Right ventricle myocardium inferior (tissue), 1 donor: Measurements from ENCODE around the gene HPS1. TPM values are rescaled to one million over a fixed set of nuclear protein-coding genes. Genes with fewer than 3 reads are reported as not detected.
A peak's percentile ranks its signal among the peaks of the same experiment; 100 is the strongest.
"Not testable (repeated sequence)": the region's sequence is repeated elsewhere in the genome, so short reads cannot be mapped to it uniquely, and the experiment has no call there.

Source experiments
- ATAC-seq: fragments of 200-7000 bp; cut with Tn5 transposase; one replicate; pipeline ENCODE4 v1.9.1; 2020; ENCODE audit warnings: mild to moderate bottlenecking, moderate library complexity
- DNase-seq: peaks from one replicate; pipeline ENCODE4 v3.0.0; 2021; ENCODE audit errors: missing footprints
- intact Hi-C: fragments of 100-400 bp; cut with DNase I; formaldehyde crosslinking; loops from one replicate; pipeline ENCODE4 v1.11.0; 2022
- total RNA-seq: library from RNA; stranded (reverse); fragmentation: NEBNext Ultra II Directional; extraction: Animal tissue kit (Norgen Biotek cat#: 25700); gene quantifications from one replicate; pipeline ENCODE4 v1.2.1, GENCODE V29; 2021
- donor health status: DM: no; HTN: yes; CAD: no; lungs with severe emphysema.

HPS1 gene
- total RNA-seq, 1 donor from 2014 or later = 27.9 TPM

GRCh38 chr10:98403812-98404504 is 42.8 kb downstream of the HPS1 start:
- ATAC-seq (no peak), DNase-seq (no peak)
- intact Hi-C loops = no loop called here

- ATAC-seq (no peak), DNase-seq (no peak)
- intact Hi-C loops = no loop called here
Measured at GRCh38 chr10:98402931-98403718, 43.6 kb downstream of the HPS1 start.

DNA sequence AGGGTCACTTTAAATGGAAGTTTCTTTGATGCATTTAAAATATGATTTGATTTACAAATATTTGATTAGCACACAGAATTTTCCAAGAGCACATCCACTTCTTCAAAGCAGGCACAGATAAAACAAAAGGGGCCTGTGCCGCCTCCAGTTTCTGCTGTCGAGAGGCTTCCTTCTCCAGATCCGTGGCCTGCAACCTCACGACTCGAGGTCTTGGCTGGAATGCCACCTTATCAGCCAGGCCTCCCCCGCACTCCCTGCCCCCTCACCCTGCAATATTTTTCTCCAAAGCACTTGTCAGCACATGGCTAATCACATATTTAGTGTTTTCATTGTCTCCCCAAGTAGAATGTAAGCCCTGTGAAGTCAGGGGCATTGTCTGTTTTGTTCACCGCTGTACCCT is 44.3 kb downstream of the HPS1 start:
- intact Hi-C loops = no loop called here
- no peak for DNase-seq
- ATAC-seq = no peak

- ATAC-seq = no peak
- DNase-seq = no peak
Measured at GRCh38 chr10:98400482-98400881, 46.3 kb downstream of the HPS1 start.

GRCh38 chr10:98399784-98400183 is 47.0 kb downstream of the HPS1 start:
- DNase-seq = no peak
- intact Hi-C loops = no loop called here
- ATAC-seq = no peak

More at GRCh38 chr10:98400482-98400881, 46.3 kb downstream of the HPS1 start:
- intact Hi-C loops = no loop called here

GRCh38 chr10:98397089-98397600 is 49.6 kb downstream of the HPS1 start:
- ATAC-seq (no peak), DNase-seq (no peak)
- intact Hi-C loops = no loop called here

DNA sequence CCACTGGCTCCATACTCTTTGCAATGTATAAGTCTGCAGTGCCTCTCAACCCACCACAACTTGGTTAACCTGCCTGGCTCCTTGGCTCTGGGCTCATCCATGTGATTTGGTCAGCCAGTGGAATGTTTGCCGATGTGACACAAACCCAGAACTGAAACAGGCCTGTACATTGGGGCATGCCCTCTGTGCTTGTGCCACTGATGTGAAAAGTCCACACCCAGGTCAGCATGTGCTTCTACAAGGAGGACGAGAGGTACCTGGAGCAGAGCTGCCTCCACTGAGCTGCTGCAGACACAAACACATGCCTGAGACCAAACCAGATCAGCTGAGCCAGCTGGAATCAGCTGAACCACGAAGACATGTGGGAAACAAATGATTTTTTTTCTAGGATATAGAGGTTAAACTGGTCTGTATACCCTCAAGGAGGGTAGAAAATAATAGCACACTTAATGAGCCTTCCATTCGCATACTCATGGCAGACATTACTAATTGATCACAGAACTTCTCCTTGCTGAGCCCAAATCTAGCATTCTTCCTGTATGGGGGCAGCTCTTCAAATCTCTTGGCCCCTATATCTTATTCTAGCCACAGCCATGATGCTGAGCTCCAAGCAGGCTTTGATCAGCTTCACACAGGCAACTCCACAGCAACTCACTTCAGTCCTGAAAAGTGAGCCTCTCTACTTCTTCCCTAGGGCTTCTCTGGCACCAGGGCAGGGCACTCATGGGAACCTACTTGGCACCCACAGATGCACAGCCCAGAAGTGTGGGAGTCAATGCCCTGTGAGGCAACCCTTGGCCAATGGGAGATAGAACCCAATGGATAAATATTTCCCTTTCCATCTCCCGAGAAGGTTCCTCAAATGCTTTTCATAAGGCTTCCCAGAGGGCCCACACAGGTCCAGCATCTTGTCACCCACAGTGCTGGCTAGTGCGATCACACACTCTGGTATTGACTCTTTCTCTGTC is 50.4 kb downstream of the HPS1 start:
- DNase-seq (no peak), ATAC-seq (no peak)
- intact Hi-C loops = no loop called here

DNA sequence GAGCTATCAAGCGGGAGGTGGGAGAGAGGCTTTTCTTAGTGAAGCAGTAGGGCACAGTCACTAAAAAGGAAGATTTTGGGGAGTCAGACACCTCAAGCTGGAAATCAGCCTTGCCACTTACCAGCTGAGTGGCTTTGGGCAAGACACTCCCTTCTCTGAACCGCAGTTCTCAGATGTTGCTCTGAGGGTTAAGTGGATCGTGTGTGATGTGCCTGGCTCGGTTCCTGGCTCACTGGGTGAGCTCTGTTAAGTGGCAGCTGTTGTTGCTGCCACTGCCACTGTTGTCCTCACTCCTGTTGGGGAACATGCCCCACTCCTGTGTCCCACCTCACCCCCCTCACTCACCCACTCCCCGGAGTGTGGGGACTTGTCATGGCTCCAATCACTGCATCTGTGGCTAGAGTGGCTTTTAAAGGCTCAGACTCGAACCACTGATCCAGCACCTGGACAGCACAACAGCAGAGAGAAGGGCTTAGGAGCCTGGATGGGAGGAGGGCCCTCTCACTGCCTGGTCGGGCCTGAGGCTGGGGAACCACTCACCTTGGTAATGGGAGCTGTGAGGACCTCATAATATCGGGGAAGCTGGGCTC is 51.8 kb downstream of the HPS1 start:
- DNase-seq (no peak), ATAC-seq (no peak)
- intact Hi-C loops = no loop called here

- peak; percentile 82 for DNase-seq
- intact Hi-C loops = no loop called here
Measured at GRCh38 chr10:98391578-98391991, 55.1 kb downstream of the HPS1 start.

DNA sequence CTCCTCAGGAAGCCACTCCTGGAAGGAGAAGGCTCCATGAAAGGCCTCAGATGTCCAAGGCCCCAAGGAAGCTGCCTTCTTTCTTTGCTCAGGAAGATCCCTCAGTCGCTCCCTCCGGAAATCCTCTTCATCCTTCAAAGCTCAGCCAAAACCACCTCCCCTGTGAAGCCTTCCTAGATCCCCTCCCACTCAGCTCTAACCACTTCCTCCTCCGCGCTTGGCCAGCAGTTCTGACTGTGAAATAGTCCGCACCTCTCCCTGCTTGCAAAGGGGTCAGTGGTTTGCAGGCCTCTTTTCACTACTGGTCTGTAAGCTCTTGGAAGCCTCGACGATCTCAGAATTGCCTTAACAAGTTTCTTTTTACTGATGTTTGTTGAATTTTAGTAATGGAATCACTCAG is 55.7 kb downstream of the HPS1 start:
- DNase-seq = no peak
- intact Hi-C loops = no loop called here
- no peak for ATAC-seq

More at GRCh38 chr10:98391578-98391991, 55.1 kb downstream of the HPS1 start:
- peak; percentile 60 for ATAC-seq

- intact Hi-C loops = no loop called here
- ATAC-seq (no peak), DNase-seq (no peak)
Measured at GRCh38 chr10:98390406-98390805, 56.3 kb downstream of the HPS1 start.

GRCh38 chr10:98389398-98389797 is 57.3 kb downstream of the HPS1 start:
- no peak for ATAC-seq
- intact Hi-C loops = no loop called here
- DNase-seq = no peak

DNA sequence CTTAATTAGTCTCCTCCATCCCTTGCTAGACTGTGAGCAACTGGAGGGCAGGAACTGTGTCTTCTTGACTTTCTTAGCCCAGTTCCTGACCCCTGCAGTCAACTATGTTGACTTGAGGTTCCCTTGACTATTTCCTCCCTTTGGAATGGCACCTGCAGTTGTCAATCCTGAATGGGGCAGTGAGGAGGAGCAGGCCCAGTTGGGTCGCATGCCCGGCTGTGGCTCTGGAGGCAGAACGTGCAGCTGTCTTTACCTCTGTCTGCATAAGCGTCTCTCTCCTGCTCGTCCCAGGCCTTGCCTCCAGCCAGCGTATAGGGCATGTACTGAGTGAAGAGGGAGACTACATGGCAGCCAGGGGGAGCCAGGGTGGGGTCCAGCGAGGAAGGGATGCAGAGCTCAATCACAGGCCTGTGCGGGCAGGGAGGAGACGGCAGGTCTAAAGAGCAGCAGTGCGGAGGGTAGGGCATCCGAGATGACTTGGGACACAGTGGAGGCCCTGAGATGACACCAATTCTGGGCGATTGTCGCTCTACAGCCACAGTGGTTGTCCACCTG is 58.6 kb downstream of the HPS1 start:
- DNase-seq (no peak), ATAC-seq (no peak)
- intact Hi-C loops = no loop called here

- no peak for ATAC-seq
Measured at GRCh38 chr10:98384531-98385133, 62.1 kb downstream of the HPS1 start.

DNA sequence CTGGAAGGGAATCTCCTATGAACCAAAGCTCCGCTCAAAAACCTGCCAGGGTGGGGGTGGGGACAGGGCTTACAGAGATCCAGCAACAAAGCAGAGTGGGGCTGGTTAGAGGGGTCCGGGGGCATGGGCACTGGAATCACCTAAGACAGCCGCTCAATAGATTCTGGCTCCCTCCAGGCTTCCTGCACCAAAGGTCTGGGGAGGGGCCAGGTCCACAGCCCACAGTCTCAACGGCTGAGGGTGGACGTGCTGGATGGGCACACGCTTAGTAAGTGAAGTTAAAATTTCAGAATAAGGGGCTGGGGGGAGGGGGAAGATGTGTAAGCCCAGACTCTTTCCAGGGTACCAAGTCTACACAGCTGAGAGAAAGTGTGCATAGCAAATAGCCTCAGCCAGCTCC is 62.9 kb downstream of the HPS1 start:
- DNase-seq = no peak
- intact Hi-C loops = no loop called here
- no peak for ATAC-seq

More at GRCh38 chr10:98384531-98385133, 62.1 kb downstream of the HPS1 start:
- no peak for DNase-seq
- intact Hi-C loops = no loop called here

DNA sequence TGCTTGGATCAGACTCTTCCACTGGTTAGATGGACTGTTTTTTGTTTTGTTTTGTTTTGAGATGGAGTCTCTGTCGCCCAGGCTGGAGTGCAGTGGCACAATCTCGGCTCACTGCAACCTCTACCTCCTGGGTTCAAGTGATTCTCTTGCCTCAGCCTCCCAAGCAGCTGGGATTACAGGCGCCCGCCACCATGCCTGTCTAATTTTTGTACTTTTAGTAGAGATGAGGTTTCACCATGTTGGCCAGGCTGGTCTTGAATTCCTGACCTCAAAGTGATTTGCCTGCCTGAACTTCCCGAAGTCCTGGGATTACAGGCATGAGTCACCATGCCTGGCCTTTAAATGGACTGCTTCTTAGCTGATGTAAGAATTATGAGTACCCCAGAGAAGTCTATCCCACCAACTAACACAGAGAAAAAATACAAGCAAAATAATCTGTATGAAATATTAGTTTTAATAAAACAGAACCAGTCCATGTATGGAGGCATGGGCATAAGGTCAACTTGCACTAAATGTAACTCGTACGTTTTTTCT is 63.5 kb downstream of the HPS1 start:
- intact Hi-C loops, DNase-seq, ATAC-seq: not testable (repeated sequence)

DNA sequence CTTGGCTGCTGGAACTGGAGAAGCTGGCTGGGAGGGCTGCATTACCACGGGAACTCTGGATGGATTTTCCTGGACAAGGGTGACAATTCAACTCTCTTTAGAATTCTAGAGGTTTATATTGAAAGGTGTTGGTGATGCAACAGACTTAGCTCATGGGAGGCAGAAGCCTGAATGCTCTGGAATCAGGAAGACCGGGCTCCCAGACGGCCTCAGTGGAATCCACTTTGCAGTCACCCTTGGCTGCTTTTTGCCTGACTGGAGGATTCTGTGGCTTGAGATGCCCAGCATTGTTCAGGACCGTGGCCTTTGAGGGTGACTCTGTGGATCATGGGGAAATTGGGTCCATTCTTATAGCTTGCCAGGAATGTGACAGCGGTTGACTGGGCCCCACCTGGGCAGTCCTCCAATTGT is 64.0 kb downstream of the HPS1 start:
- ATAC-seq = no peak
- no peak for DNase-seq
- intact Hi-C loops = no loop called here
